T-helper 1 cell treated with Interleukin-12 subunit alpha and Interleukin-12 subunit beta and Interleukin-4 antibody, amounts not matched to agents 30 ng/mL and 1 ng/mL, for 36 hours (primary cell): Measurements from ENCODE around the gene EPB41L4B. TPM values are rescaled to one million over a fixed set of nuclear protein-coding genes. Genes with fewer than 3 reads are reported as not detected.
"Not testable (repeated sequence)": the region's sequence is repeated elsewhere in the genome, so short reads cannot be mapped to it uniquely, and the experiment has no call there.

Source experiments
- intact Hi-C: fragments of 100-400 bp; cut with micrococcal nuclease; formaldehyde crosslinking; loops from one replicate; pipeline ENCODE4 v1.15.1; 2024
- total RNA-seq: library from RNA; stranded (reverse); gene quantifications from 2 replicates; pipeline ENCODE4 v1.2.3, GENCODE V29; 2022

The EPB41L4B gene
- total RNA-seq: 0.56 and 0.61 TPM in 2 replicates

- intact Hi-C loops: loop anchor here (1.0 to 10.0 kb wide), 11 partner anchors 77 to 470 kb away; partner anchors contain the start of genes ABITRAM, CTNNAL1 and ELP1
These were observed at the start of gene EPB41L4B for GRCh38 chr9:109320742-109321448. TSS of gene EPB41L4B (minus strand) at chr9:109321059. CDS start at chr9:109320446, 613 bp downstream.

- intact Hi-C loops: no loop called here
These were observed 48.4 kb upstream of the EPB41L4B start for GRCh38 chr9:109369285-109369684.

- intact Hi-C loops: no loop called here
These were observed 39.9 kb upstream of the EPB41L4B start for GRCh38 chr9:109360771-109361170.

DNA sequence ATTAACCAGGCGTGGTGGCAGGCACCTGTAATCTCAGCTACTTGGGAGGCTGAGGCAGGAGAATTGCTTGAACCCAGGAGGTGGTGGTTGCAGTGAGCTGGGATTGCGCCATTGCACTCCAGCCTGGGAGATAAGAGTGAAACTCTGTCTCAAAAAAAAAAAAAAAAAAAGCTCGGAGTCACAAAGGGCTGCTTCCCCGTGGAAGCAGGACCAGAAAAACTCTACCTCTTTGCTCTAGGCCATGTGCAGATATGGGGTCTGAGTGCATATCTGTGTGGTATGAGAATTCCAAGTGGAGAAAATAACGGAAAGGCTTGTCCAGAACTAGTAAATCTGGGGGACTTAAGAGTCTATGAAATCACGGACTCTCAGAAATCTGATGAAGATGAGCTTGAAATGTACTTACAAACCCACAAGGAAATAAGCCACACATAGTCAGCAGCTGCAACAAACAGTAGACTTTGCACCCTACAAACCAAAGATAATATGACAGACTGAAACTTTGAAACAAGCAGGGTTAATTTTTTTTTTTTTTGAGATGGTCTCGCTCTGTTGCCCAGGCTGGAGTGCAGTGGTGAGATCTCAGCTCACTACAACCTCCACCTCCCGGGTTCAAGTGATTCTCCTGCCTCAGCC lies 38.2 kb upstream of the EPB41L4B start:
- intact Hi-C loops: not testable (repeated sequence)

- intact Hi-C loops: no loop called here
These were observed 34.9 kb upstream of the EPB41L4B start for GRCh38 chr9:109355564-109356297.

DNA sequence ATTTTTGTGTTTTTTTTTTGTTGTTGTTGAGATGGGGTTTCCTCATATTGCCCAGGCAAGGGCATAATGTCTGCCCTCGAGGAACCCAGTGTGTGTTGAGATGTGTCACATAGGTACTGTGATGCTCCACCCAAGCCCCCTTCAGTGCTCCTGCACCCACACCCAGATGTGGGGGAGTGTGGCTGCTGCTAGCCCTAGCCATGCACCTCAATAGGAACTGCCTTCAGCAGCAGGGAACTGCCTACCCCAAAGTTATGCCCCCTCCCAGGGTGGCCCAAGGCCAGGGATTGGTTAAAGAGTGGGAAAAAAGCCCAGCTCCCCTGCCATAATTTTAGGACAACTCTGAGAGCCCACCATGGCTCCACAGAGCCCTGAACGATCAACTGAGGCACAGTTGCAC lies 33.3 kb upstream of the EPB41L4B start:
- intact Hi-C loops: no loop called here

GRCh38 chr9:109351032-109351431 lies 30.2 kb upstream of the EPB41L4B start:
- intact Hi-C loops: no loop called here

DNA sequence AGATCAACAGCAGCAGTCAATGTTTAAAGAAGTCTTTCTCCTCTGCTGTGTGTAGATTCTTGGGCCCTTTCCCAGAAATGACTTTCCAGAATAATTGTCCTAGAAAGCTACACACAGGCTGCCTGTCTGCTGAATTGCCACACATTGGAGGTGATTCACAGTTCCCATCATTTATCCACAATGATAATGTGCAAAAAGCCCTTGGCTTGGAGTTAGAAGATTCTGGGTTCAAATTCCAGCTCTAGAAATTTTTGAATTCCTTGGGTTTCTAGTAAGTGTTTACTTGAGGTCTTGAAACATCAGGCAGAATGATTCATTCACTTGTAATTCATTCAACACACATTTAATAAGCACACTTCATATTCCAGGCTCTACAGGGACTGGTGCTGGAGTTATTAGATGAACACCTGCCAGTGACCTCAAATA lies 28.6 kb upstream of the EPB41L4B start:
- intact Hi-C loops: no loop called here

DNA sequence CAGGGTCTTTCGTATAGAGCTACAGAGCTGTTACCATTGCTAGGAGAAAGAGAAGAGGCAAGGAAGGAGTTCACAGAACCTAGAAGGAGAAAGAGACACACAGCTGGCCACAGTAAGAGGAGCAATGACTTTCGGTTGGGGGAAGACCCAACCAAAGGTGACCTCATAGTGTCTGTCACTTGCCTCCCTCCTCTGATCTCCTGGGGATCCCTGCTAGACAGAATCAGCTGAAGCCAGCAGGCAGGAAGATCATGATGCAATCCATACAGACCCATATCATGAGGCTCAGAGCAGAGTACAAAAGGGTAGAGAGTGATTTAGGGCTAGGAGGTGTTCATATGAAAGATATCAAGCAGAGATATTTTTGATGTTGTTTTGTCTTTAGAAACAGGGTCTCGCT lies 26.0 kb upstream of the EPB41L4B start:
- intact Hi-C loops: no loop called here

DNA sequence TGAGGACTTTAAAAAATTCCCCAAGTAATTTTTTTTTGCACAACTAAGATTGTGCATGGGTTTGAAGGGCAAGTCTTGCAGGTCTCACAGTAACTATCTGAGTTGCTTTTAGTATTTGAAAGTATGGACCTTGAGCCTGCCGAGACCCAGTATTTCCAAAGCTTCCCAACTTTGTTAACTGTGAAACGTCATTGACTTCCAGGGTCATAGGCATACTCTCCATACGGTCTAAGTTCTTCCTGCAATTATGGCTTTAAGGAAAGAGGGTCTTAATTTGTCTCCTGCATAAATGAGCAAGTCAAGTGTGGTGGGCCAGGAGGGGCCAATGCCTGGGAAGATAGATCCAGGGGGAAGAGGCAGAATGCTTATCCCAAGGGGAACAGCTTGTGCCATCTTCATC lies 24.0 kb upstream of the EPB41L4B start:
- intact Hi-C loops: no loop called here

DNA sequence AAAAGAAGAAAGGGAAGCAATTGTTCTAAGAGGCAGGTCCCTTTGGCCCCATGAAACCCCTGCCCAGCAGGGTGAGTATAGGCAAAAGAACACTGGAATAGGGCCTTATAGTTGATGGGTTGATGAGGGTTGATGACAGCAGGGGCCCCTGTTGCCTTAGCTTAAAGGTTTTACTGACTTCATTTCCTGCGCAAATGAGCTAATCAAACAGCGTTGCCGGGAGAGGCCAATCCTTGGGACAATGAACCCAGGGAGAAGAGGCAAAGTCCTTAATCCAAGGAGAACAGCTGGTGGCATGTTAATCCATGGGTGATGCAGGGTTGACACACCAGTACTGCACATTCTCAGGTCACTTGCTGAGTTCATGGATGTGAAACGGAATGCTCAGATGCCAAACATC lies 22.0 kb upstream of the EPB41L4B start:
- intact Hi-C loops: no loop called here

GRCh38 chr9:109341561-109341960 lies 20.7 kb upstream of the EPB41L4B start:
- intact Hi-C loops: no loop called here

DNA sequence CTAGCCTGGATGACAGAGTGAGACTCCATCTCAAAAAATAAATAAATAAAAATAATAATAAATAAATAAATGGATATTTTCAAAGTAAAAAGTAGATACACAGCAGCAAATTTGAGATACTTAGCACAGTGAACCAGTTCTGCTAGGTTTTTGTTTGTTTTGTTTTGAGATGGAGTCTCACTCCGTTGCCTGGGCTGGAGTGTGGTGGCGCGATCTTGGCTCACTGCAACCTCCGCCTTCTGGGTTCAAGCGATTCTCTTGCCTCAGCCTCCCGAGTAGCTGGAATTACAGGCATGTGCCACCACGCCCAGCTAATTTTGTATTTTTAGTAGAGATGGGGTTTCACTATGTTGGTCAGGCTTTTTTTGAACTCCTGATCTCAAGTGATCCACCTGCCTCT lies 20.1 kb upstream of the EPB41L4B start:
- intact Hi-C loops: not testable (repeated sequence)

- intact Hi-C loops: no loop called here
These were observed 15.6 kb upstream of the EPB41L4B start for GRCh38 chr9:109336409-109336808.

DNA sequence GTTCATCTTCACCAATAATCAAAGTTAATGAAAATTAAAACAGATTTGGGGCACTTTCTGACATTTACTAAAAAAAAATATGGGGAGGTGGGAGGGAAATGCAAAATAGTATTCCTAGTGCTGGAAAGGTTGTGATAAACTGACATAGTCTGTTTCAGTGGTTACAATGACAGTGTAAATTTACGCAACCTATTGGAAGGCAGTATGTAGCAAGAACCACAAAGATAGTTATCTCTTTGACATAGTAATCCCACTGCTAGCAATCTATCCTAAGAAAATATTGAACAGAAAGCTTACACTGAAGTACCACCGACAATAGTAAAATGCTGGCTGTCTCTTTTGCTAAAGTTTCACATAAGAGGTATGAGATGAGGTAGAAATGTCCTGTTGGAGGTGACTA lies 15.1 kb upstream of the EPB41L4B start:
- intact Hi-C loops: no loop called here

DNA sequence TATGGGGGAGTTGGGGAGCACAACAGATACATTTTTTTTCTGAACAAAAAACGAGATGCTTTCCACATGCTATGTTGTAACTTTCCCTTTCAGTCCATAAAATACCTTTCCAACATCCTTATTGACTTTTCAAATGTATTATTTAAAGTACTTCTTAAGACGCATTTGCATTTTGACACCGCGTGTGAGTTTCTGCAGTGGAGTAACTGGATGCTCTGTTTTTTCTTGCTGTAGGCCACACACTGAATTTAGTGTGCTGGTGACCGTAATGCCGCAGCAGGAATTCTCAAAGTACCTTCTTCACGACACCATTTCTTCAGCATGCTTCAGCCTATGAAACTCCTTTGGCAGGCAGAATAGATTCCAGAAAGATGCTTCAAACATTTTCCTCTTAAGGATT lies 14.3 kb upstream of the EPB41L4B start:
- intact Hi-C loops: no loop called here

- intact Hi-C loops: no loop called here
These were observed 10.5 kb upstream of the EPB41L4B start for GRCh38 chr9:109331353-109331752.

DNA sequence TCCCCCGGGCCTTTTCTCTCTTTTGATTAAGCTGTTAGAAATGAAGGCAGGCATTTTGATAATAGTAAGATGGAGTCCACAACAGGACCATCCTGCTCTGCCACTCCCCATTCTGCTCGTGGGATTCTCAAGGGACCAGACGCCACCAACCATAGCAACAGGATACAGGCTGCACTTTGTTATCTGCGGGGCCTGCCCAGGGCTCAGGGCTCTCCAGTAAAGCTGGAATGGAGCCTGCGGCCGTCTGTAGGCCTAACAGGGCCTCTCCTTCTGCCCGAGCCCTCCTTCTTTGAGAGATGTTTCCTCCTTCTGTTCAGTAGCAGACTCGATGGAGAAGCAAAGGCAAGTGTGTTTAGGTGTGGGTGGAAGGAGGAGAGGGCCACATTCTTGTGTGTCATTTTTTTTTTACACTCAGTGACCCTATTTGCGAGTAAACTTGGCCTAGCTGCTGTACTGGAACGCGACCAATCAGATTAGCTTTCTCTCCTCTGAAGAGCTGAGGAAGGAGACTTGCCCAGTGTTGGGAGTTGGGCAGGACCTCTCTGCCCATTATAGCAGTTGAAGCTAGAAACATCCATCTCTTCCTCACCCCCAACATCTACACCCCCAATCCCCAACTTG lies 8.9 kb upstream of the EPB41L4B start:
- intact Hi-C loops: loop anchor here (10.0 kb wide), 1 partner anchor 185 kb away; no protein-coding TSS in a partner anchor

DNA sequence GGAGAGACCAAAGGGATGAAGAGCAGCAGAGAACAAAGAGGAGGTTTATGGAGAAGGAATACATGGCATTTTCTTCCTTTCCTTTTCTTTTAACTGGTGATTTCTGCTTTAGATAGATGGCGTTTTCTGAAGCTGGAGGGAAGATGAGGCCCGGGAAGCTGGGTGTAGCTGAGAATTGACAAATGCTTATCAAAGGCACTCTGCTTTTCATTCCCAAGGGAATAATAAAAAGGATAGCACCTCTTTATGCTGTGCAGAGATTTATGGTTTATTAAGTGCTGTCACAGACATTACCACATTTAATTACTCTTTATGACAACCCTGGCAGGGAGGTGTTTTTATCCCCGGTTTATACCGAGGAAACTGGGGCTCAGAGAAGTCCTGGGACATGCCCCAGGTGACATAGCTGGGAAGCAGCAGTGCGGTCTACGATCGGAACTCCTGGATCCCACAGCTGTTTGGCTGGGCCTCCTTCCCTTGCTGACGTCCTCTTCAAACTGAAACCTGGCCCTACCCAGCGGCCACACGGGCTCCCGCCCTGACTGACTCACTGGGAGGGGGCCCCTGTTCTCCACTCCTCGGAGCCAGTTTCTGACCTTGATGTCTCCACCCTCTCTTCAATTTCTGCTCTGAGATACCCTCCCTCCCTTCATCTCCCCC lies 8.2 kb upstream of the EPB41L4B start:
- intact Hi-C loops: loop anchor here (10.0 kb wide), 1 partner anchor 186 kb away; no protein-coding TSS in a partner anchor

- intact Hi-C loops: loop anchor here (10.0 kb wide), 1 partner anchor 190 kb away; no protein-coding TSS in a partner anchor
These were observed 4.2 kb upstream of the EPB41L4B start for GRCh38 chr9:109325089-109325488.

DNA sequence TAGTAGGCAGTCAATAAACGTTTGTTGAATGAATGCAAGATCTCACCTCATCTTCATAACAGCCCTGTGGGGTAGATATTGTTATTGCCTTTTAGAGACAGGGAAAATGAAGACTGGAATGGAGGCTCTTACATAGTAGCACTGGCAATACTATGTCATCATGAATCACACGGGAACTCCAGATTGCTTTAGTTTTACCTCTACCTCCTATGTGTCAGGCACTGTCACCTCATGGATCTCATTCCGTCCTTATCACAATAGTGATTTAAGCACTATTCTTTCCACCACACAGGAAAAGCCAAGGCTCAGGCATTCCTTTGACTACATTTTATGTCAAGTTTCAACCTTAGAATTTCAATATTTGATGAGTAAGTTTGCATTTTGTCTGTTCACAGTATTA lies 2.9 kb upstream of the EPB41L4B start:
- intact Hi-C loops: loop anchor here (10.0 kb wide), 1 partner anchor 191 kb away; no protein-coding TSS in a partner anchor
